ENCODE measurements around the gene TNRC6A.

TNRC6A gene

GRCh38 chr16:24822542-24822941 is 93.1 kb downstream of the TNRC6A start:
- Mint-ChIP-seq H3K27me3 (no peaks in the 10 kb centered on the region), H3K9me3 (peaks cover 0 to 2% of the 10 kb centered on the region in 2 donors), H3K4me3 (no peak overlapping the region), H3K4me1 (no peaks in the 10 kb centered on the region), H3K27ac (no peak overlapping the region), H3K36me3 (peaks cover 64 to 82% of the 10 kb centered on the region in 2 donors)
- DNase-seq: no peak
- no peak for ATAC-seq (replicated peaks)

- Mint-ChIP-seq H3K27ac (no peak overlapping the region), H3K36me3 (peaks cover 60 to 80% of the 10 kb centered on the region in 2 donors), H3K4me1 (no peaks in the 10 kb centered on the region), H3K9me3 (peaks cover 0 to 2% of the 10 kb centered on the region in 2 donors), H3K4me3 (no peak overlapping the region), H3K27me3 (no peaks in the 10 kb centered on the region)
- ATAC-seq (replicated peaks) (no peak), DNase-seq (no peak)
Observed at GRCh38 chr16:24822974-24823373, 93.5 kb downstream of the TNRC6A start.

GRCh38 chr16:24825696-24826095 is 96.2 kb downstream of the TNRC6A start:
- no peaks in the 10 kb centered on the region for H3K27me3 Mint-ChIP-seq
- no peak overlapping the region for H3K4me3 Mint-ChIP-seq
- H3K4me1 Mint-ChIP-seq: no peaks in the 10 kb centered on the region
- ATAC-seq (replicated peaks) (no peak), DNase-seq (no peak)
- no peak overlapping the region for H3K27ac Mint-ChIP-seq
- H3K36me3 Mint-ChIP-seq: peaks cover 45 to 60% of the 10 kb centered on the region in 2 donors
- H3K9me3 Mint-ChIP-seq: peaks cover 0 to 2% of the 10 kb centered on the region in 2 donors

GRCh38 chr16:24826096-24826690 is 96.7 kb downstream of the TNRC6A start:
- DNase-seq (no peak), ATAC-seq (replicated peaks) (no peak)
- Mint-ChIP-seq H3K27ac (no peak overlapping the region), H3K4me1 (no peaks in the 10 kb centered on the region), H3K9me3 (peaks cover 0 to 2% of the 10 kb centered on the region in 2 donors), H3K36me3 (peaks cover 42 to 55% of the 10 kb centered on the region in 2 donors), H3K4me3 (no peak overlapping the region), H3K27me3 (no peaks in the 10 kb centered on the region)

GRCh38 chr16:24826817-24827566 is 97.5 kb downstream of the TNRC6A start:
- H3K9me3 Mint-ChIP-seq: peaks cover 0 to 2% of the 10 kb centered on the region in 2 donors
- peaks cover 35 to 55% of the 10 kb centered on the region in 2 donors for H3K36me3 Mint-ChIP-seq
- ATAC-seq (replicated peaks) (no peak), DNase-seq (no peak)
- H3K4me1 Mint-ChIP-seq: no peaks in the 10 kb centered on the region
- H3K27me3 Mint-ChIP-seq: no peaks in the 10 kb centered on the region
- peak overlapping the region; percentile 3 for H3K27ac Mint-ChIP-seq
- no peak overlapping the region for H3K4me3 Mint-ChIP-seq

- H3K4me1 Mint-ChIP-seq: no peaks in the 10 kb centered on the region
- no peak overlapping the region for H3K4me3 Mint-ChIP-seq
- ATAC-seq (replicated peaks) (no peak), DNase-seq (no peak)
- no peaks in the 10 kb centered on the region for H3K27me3 Mint-ChIP-seq
- H3K36me3 Mint-ChIP-seq: peaks cover 26 to 39% of the 10 kb centered on the region in 2 donors
- no peak overlapping the region for H3K27ac Mint-ChIP-seq
- H3K9me3 Mint-ChIP-seq: peaks cover 0 to 2% of the 10 kb centered on the region in 2 donors
Observed at GRCh38 chr16:24829153-24829552, 99.7 kb downstream of the TNRC6A start.

- no peak for ATAC-seq (replicated peaks)
- no peaks in the 10 kb centered on the region for H3K4me1 Mint-ChIP-seq
Observed at GRCh38 chr16:24833352-24833751, 103.9 kb downstream of the TNRC6A start.

GRCh38 chr16:24834459-24835335 is 105.2 kb downstream of the TNRC6A start:
- peaks cover 7 to 30% of the 10 kb centered on the region in 2 donors for H3K36me3 Mint-ChIP-seq
- no peaks in the 10 kb centered on the region for H3K27me3 Mint-ChIP-seq
- H3K9me3 Mint-ChIP-seq: no peaks in the 10 kb centered on the region
- ATAC-seq (replicated peaks): peak in 1 of 2 donors; percentile 48
- no peak overlapping the region for H3K4me3 Mint-ChIP-seq
- peak overlapping the region; percentile 4 for H3K27ac Mint-ChIP-seq
- H3K4me1 Mint-ChIP-seq: peaks cover 0 to 2% of the 10 kb centered on the region in 2 donors
- no peak for DNase-seq

More at GRCh38 chr16:24833352-24833751, 103.9 kb downstream of the TNRC6A start:
- H3K27me3 Mint-ChIP-seq: no peaks in the 10 kb centered on the region
- no peak overlapping the region for H3K27ac Mint-ChIP-seq
- H3K9me3 Mint-ChIP-seq: no peaks in the 10 kb centered on the region
- H3K4me3 Mint-ChIP-seq: no peak overlapping the region
- H3K36me3 Mint-ChIP-seq: peaks cover 7 to 35% of the 10 kb centered on the region in 2 donors
- no peak for DNase-seq

GRCh38 chr16:24836836-24837235 is 107.4 kb downstream of the TNRC6A start:
- Mint-ChIP-seq H3K4me1 (peaks cover 0 to 2% of the 10 kb centered on the region in 2 donors), H3K4me3 (no peak overlapping the region), H3K27me3 (no peaks in the 10 kb centered on the region), H3K36me3 (peaks cover 7 to 30% of the 10 kb centered on the region in 2 donors), H3K27ac (no peak overlapping the region), H3K9me3 (no peaks in the 10 kb centered on the region)
- DNase-seq (no peak), ATAC-seq (replicated peaks) (no peak)

GRCh38 chr16:24837969-24838368 is 108.5 kb downstream of the TNRC6A start:
- ATAC-seq (replicated peaks) (no peak), DNase-seq (no peak)
- peaks cover 0 to 2% of the 10 kb centered on the region in 2 donors for H3K4me1 Mint-ChIP-seq
- no peaks in the 10 kb centered on the region for H3K9me3 Mint-ChIP-seq
- peaks cover 3 to 31% of the 10 kb centered on the region in 2 donors for H3K36me3 Mint-ChIP-seq
- H3K27ac Mint-ChIP-seq: no peak overlapping the region
- no peak overlapping the region for H3K4me3 Mint-ChIP-seq
- H3K27me3 Mint-ChIP-seq: no peaks in the 10 kb centered on the region

- no peak for DNase-seq
- peaks cover 0 to 2% of the 10 kb centered on the region in 2 donors for H3K4me1 Mint-ChIP-seq
- peaks cover 4 to 34% of the 10 kb centered on the region in 2 donors for H3K36me3 Mint-ChIP-seq
- H3K27ac Mint-ChIP-seq: no peak overlapping the region
- H3K9me3 Mint-ChIP-seq: no peaks in the 10 kb centered on the region
- H3K27me3 Mint-ChIP-seq: no peaks in the 10 kb centered on the region
- H3K4me3 Mint-ChIP-seq: no peak overlapping the region
- ATAC-seq (replicated peaks): no peak
Observed at GRCh38 chr16:24838554-24839266, 109.3 kb downstream of the TNRC6A start.

- Mint-ChIP-seq H3K9me3 (no peaks in the 10 kb centered on the region), H3K4me1 (peaks cover 0 to 3% of the 10 kb centered on the region in 2 donors), H3K36me3 (peaks cover 10 to 40% of the 10 kb centered on the region in 2 donors), H3K4me3 (no peak overlapping the region), H3K27ac (no peak overlapping the region), H3K27me3 (no peaks in the 10 kb centered on the region)
- DNase-seq (no peak), ATAC-seq (replicated peaks) (no peak)
Observed at GRCh38 chr16:24839347-24839972, 110.0 kb downstream of the TNRC6A start.

- DNase-seq: no peak
- Mint-ChIP-seq H3K9me3 (no peaks in the 10 kb centered on the region), H3K27me3 (no peaks in the 10 kb centered on the region), H3K4me1 (peaks cover 0 to 4% of the 10 kb centered on the region in 2 donors), H3K36me3 (peaks cover 9 to 24% of the 10 kb centered on the region in 2 donors), H3K27ac (no peak overlapping the region), H3K4me3 (no peak overlapping the region)
- ATAC-seq (replicated peaks): no peak
Observed at GRCh38 chr16:24841291-24841690, 111.8 kb downstream of the TNRC6A start.

Data from stimulated activated naive B cell treated with anti-CD40 and anti-IgM and Interleukin-4, amounts not matched to agents 10 μg/mL and 1 μg/mL and 100 μg/mL, for 72 hours (primary cell).